Karpas-422 (cell line): ENCODE measurements around the gene HOXA2. TPM values are rescaled to one million over a fixed set of nuclear protein-coding genes. Genes with fewer than 3 reads are reported as not detected.

Experiments
- DNase-seq: peaks from one replicate; pipeline ENCODE4 v3.0.0-alpha.2; 2015
- H2AFZ ChIP-seq: fragments of 200-600 bp; sonication (generic); 2 replicates; pipeline ENCODE4 v1.6.1; 2014; ENCODE audit warnings: antibody characterized with exemption, low read length, mixed read lengths
- H3K27ac ChIP-seq: fragments of 200-600 bp; sonication (generic); 2 replicates; pipeline ENCODE4 v1.5.1; 2014; ENCODE audit warnings: mild to moderate bottlenecking, low read length, moderate library complexity
- H3K27me3 ChIP-seq: fragments of 200-600 bp; sonication (generic); 2 replicates; pipeline ENCODE4 v1.6.1; 2014; ENCODE audit warnings: low read length, mixed read lengths
- H3K36me3 ChIP-seq: fragments of 200-600 bp; sonication (generic); 2 replicates; pipeline ENCODE4 v1.6.1; 2014; ENCODE audit warnings: low read length, mixed read lengths; ENCODE audit not compliant: insufficient read depth
- H3K4me1 ChIP-seq: fragments of 200-600 bp; sonication (generic); 2 replicates; pipeline ENCODE4 v1.6.1; 2014; ENCODE audit warnings: mild to moderate bottlenecking, low read length, mixed read lengths
- H3K4me2 ChIP-seq: fragments of 200-600 bp; sonication (generic); 2 replicates; pipeline ENCODE4 v1.6.1; 2014; ENCODE audit warnings: low read length, low read depth, mild to moderate bottlenecking; ENCODE audit not compliant: poor library complexity, severe bottlenecking
- H3K4me3 ChIP-seq: fragments of 200-600 bp; sonication (generic); 2 replicates; pipeline ENCODE4 v1.5.1; 2014; ENCODE audit warnings: mild to moderate bottlenecking, antibody characterized with exemption, low read length, mixed read lengths
- H3K79me2 ChIP-seq: fragments of 200-600 bp; sonication (generic); 2 replicates; pipeline ENCODE4 v1.6.1; 2014; ENCODE audit warnings: mild to moderate bottlenecking, low read length, mixed read lengths
- H3K9ac ChIP-seq: fragments of 200-600 bp; sonication (generic); 2 replicates; pipeline ENCODE4 v1.6.0; 2014; ENCODE audit warnings: low read length
- H3K9me2 ChIP-seq: fragments of 200-600 bp; sonication (generic), shearing (Covaris generic); replicated peaks from 2 replicates; pipeline ENCODE4 v1.6.0; 2014; ENCODE audit warnings: mild to moderate bottlenecking, low read length, moderate library complexity; ENCODE audit not compliant: insufficient read depth
- H3K9me3 ChIP-seq: fragments of 300-700, 200-600 bp; sonication (generic); 2 replicates; pipeline ENCODE4 v1.6.1; 2014; ENCODE audit warnings: low read length, mixed read lengths
- H4K20me1 ChIP-seq: fragments of 200-600 bp; sonication (generic); 2 replicates; pipeline ENCODE4 v1.6.1; 2014; ENCODE audit warnings: mild to moderate bottlenecking, antibody characterized with exemption, low read length, low read depth; ENCODE audit not compliant: insufficient read depth
- total RNA-seq: library from RNA; depleted of rRNA; stranded (reverse); fragments of >200 nt; shearing (Covaris generic); gene quantifications from 2 replicates; pipeline ENCODE4 v1.2.3, GENCODE V29; 2014; ENCODE audit warnings: low replicate concordance

Gene HOXA2
- total RNA-seq, 1 experiment from 2014 or later: 0.41 TPM

- peaks cover 19% of the 10 kb centered on the region; the same call in 1 of the 2 replicates for H3K79me2 ChIP-seq
- no peak within 1 kb of the TSS for H3K4me3 ChIP-seq
- no peaks in the 10 kb centered on the region for H3K27me3 ChIP-seq
- H3K36me3 ChIP-seq: no peaks in the 10 kb centered on the region
- no peak within 1 kb of the TSS for H3K4me2 ChIP-seq
- H3K9me3 ChIP-seq: no peaks in the 10 kb centered on the region
- H2AFZ ChIP-seq: no peak within 1 kb of the TSS
- H3K9me2 ChIP-seq: no peaks in the 10 kb centered on the region
- peaks cover 9% of the 10 kb centered on the region for H3K4me1 ChIP-seq
- DNase-seq: no peak
- no peaks in the 10 kb centered on the region for H4K20me1 ChIP-seq
- H3K9ac ChIP-seq: no peak within 1 kb of the TSS
- H3K27ac ChIP-seq: no peak within 1 kb of the TSS
These were observed 28.3 kb upstream of the HOXA2 start, which contains the start of gene HOXA4 for GRCh38 chr7:27130540-27131389. Gene HOXA4 (minus strand): TSS chr7:27130757. CDS start chr7:27130733, 24 bp downstream.

- H3K79me2 ChIP-seq: peaks cover 18% of the 10 kb centered on the region; the same call in 1 of the 2 replicates
- H4K20me1 ChIP-seq: no peaks in the 10 kb centered on the region
- H3K36me3 ChIP-seq: no peaks in the 10 kb centered on the region
- no peak overlapping the region for H3K9ac ChIP-seq
- no peaks in the 10 kb centered on the region for H3K9me2 ChIP-seq
- H3K4me2 ChIP-seq: no peak overlapping the region
- DNase-seq: no peak
- no peak overlapping the region for H3K4me3 ChIP-seq
- no peaks in the 10 kb centered on the region for H3K9me3 ChIP-seq
- no peak overlapping the region for H3K27ac ChIP-seq
- H3K4me1 ChIP-seq: peaks cover 9% of the 10 kb centered on the region
- H2AFZ ChIP-seq: no peak overlapping the region
- no peaks in the 10 kb centered on the region for H3K27me3 ChIP-seq
These were observed 27.5 kb upstream of the HOXA2 start for GRCh38 chr7:27129729-27130539.

GRCh38 chr7:27128776-27129728, 26.6 kb upstream of the HOXA2 start:
- Histone ChIP-seq H4K20me1 (no peaks in the 10 kb centered on the region), H3K79me2 (peaks cover 9% of the 10 kb centered on the region; the same call in 1 of the 2 replicates), H3K9ac (no peak overlapping the region), H3K4me3 (no peak overlapping the region), H3K27ac (no peak overlapping the region), H3K9me3 (no peaks in the 10 kb centered on the region), H3K4me1 (peaks cover 9% of the 10 kb centered on the region), H2AFZ (no peak overlapping the region), H3K36me3 (no peaks in the 10 kb centered on the region), H3K27me3 (no peaks in the 10 kb centered on the region), H3K4me2 (no peak overlapping the region), H3K9me2 (no peaks in the 10 kb centered on the region)
- no peak for DNase-seq

- no peak overlapping the region for H3K4me2 ChIP-seq
- no peak overlapping the region for H3K9ac ChIP-seq
These were observed 25.6 kb upstream of the HOXA2 start for GRCh38 chr7:27128034-27128433.

GRCh38 chr7:27126596-27127327, 24.3 kb upstream of the HOXA2 start:
- Histone ChIP-seq H3K4me2 (no peak overlapping the region), H3K9me2 (no peaks in the 10 kb centered on the region), H3K4me1 (peaks cover 9% of the 10 kb centered on the region), H3K79me2 (no peaks in the 10 kb centered on the region), H3K9ac (no peak overlapping the region), H3K36me3 (no peaks in the 10 kb centered on the region), H3K4me3 (no peak overlapping the region), H4K20me1 (no peaks in the 10 kb centered on the region), H2AFZ (no peak overlapping the region), H3K27me3 (no peaks in the 10 kb centered on the region), H3K9me3 (no peaks in the 10 kb centered on the region), H3K27ac (no peak overlapping the region)
- DNase-seq: no peak

More at GRCh38 chr7:27128034-27128433, 25.6 kb upstream of the HOXA2 start:
- Histone ChIP-seq H3K27ac (no peak overlapping the region), H3K9me2 (no peaks in the 10 kb centered on the region), H2AFZ (no peak overlapping the region), H3K36me3 (no peaks in the 10 kb centered on the region), H3K27me3 (no peaks in the 10 kb centered on the region), H3K79me2 (no peaks in the 10 kb centered on the region), H3K9me3 (no peaks in the 10 kb centered on the region), H3K4me3 (no peak overlapping the region), H3K4me1 (peaks cover 9% of the 10 kb centered on the region), H4K20me1 (no peaks in the 10 kb centered on the region)
- no peak for DNase-seq

GRCh38 chr7:27125986-27126394, 23.5 kb upstream of the HOXA2 start:
- H3K9me3 ChIP-seq: no peaks in the 10 kb centered on the region
- H3K4me3 ChIP-seq: no peak overlapping the region
- DNase-seq: no peak
- H4K20me1 ChIP-seq: no peaks in the 10 kb centered on the region
- no peak overlapping the region for H3K4me2 ChIP-seq
- no peak overlapping the region for H3K9ac ChIP-seq
- H2AFZ ChIP-seq: no peak overlapping the region
- H3K79me2 ChIP-seq: no peaks in the 10 kb centered on the region
- peaks cover 9% of the 10 kb centered on the region for H3K4me1 ChIP-seq
- H3K27ac ChIP-seq: no peak overlapping the region
- H3K36me3 ChIP-seq: no peaks in the 10 kb centered on the region
- no peaks in the 10 kb centered on the region for H3K9me2 ChIP-seq
- H3K27me3 ChIP-seq: no peaks in the 10 kb centered on the region

- no peak overlapping the region for H3K27ac ChIP-seq
- no peak overlapping the region for H3K4me3 ChIP-seq
- H3K4me2 ChIP-seq: no peak overlapping the region
- H3K9me2 ChIP-seq: no peaks in the 10 kb centered on the region
- H4K20me1 ChIP-seq: no peaks in the 10 kb centered on the region
- no peak overlapping the region for H3K9ac ChIP-seq
- H3K27me3 ChIP-seq: no peaks in the 10 kb centered on the region
- no peaks in the 10 kb centered on the region for H3K36me3 ChIP-seq
- H3K9me3 ChIP-seq: no peaks in the 10 kb centered on the region
- H3K4me1 ChIP-seq: peaks cover 9% of the 10 kb centered on the region
- DNase-seq: no peak
- H2AFZ ChIP-seq: no peak overlapping the region
- no peaks in the 10 kb centered on the region for H3K79me2 ChIP-seq
These were observed 22.6 kb upstream of the HOXA2 start for GRCh38 chr7:27124902-27125689.
